Endothelial cell of umbilical vein (primary cell): Measurements from ENCODE around the gene UROC1. TPM values are rescaled to one million over a fixed set of nuclear protein-coding genes. Genes with fewer than 3 reads are reported as not detected.

Experiments used
- BruUV-seq: library from RNA; stranded (reverse); fragments of 400-500 nt; replicated peaks from 2 replicates; lab custom pipeline; 2021; lab: Mats Ljungman, UMichigan
- CTCF ChIA-PET: fragments of 300-600, 350-600 bp; sonication (Branson Sonifier 250); formaldehyde crosslinking; loops from one replicate; lab custom pipeline; 2021; ENCODE audit warnings: antibody characterized with exemption, inconsistent platforms; lab: Charles Lee
- POLR2A ChIA-PET: fragments of 300-600, 350-600 bp; sonication (Branson Sonifier 250); formaldehyde crosslinking; loops from one replicate; lab custom pipeline; 2021; ENCODE audit warnings: antibody characterized with exemption, inconsistent platforms; lab: Charles Lee
- DNase-seq: peaks from one replicate; pipeline ENCODE4 v3.0.0-alpha.2; 2011; ENCODE audit warnings: low read depth, low spot score
- FAIRE-seq: peaks from 2 replicates; lab custom pipeline; 2011; peaks lifted over from hg19 to GRCh38; lab: Jason Lieb, UNC
- H2AFZ ChIP-seq: 2 replicates; pipeline ENCODE4 v1.6.0; 2012; ENCODE audit warnings: low read depth, low read length, control low read depth, inconsistent platforms
- H3K27ac ChIP-seq: 2 replicates; pipeline ENCODE4 v1.5.1; 2011; ENCODE audit warnings: low read depth, mild to moderate bottlenecking, control low read depth, low read length, moderate library complexity; ENCODE audit not compliant: insufficient read depth
- H3K27me3 ChIP-seq, 2 experiments: 2 replicates each; pipeline versions ENCODE4 v1.6.0 to v1.6.1; 2011; ENCODE audit warnings: low read length in 2 of 2, mixed read lengths in 1 of 2; ENCODE audit not compliant: control insufficient read depth in 2 of 2, insufficient read depth in 2 of 2
- H3K36me3 ChIP-seq, 2 experiments: 2 replicates in 1 of 2; 3 replicates in 1 of 2; pipeline ENCODE4 v1.5.1; 2011; ENCODE audit warnings: low read length in 2 of 2, mild to moderate bottlenecking in 1 of 2, moderate library complexity in 1 of 2; ENCODE audit not compliant: control insufficient read depth in 2 of 2, insufficient read depth in 2 of 2; ENCODE audit errors: extremely low read depth in 1 of 2
- H3K4me1 ChIP-seq: 3 replicates; pipeline ENCODE4 v1.5.1; 2011; ENCODE audit warnings: mild to moderate bottlenecking, low read length; ENCODE audit not compliant: control insufficient read depth, insufficient read depth; ENCODE audit errors: extremely low read depth
- H3K4me2 ChIP-seq: 2 replicates; pipeline ENCODE4 v1.6.1; 2011; ENCODE audit warnings: low read length, control low read depth, mixed read lengths; ENCODE audit not compliant: insufficient read depth
- H3K4me3 ChIP-seq, 3 experiments: fragments of 200-600 bp in 1 of 3; sonication (generic), shearing (Covaris generic) in 1 of 3; replicated peaks in 1 of 3; 2 replicates each; pipeline ENCODE4 v1.5.1; 2011 to 2016; ENCODE audit warnings: control low read depth in 3 of 3, low read length in 3 of 3, mild to moderate bottlenecking in 2 of 3, inconsistent platforms in 1 of 3, low read depth in 1 of 3, moderate library complexity in 1 of 3; ENCODE audit not compliant: insufficient read depth in 1 of 3
- H3K79me2 ChIP-seq: 2 replicates; pipeline ENCODE4 v1.6.0; 2012; ENCODE audit warnings: low read length, inconsistent platforms; ENCODE audit not compliant: control insufficient read depth, insufficient read depth
- H3K9ac ChIP-seq: replicated peaks from 2 replicates; pipeline ENCODE3; 2011; ENCODE audit warnings: low read length, control low read depth; ENCODE audit not compliant: insufficient read depth; ENCODE audit errors: extremely low read depth
- H3K9me1 ChIP-seq: replicated peaks from 3 replicates; pipeline ENCODE4 v1.6.0; 2011; ENCODE audit warnings: mild to moderate bottlenecking, low read length; ENCODE audit not compliant: control insufficient read depth, insufficient read depth; ENCODE audit errors: extremely low read depth
- H3K9me3 ChIP-seq: replicated peaks from 2 replicates; pipeline ENCODE4 v1.5.1; 2012; ENCODE audit warnings: low read length, inconsistent platforms; ENCODE audit not compliant: control insufficient read depth, insufficient read depth
- H4K20me1 ChIP-seq: replicated peaks from 2 replicates; pipeline ENCODE3; 2011; ENCODE audit warnings: mild to moderate bottlenecking, low read length; ENCODE audit not compliant: control insufficient read depth, insufficient read depth; ENCODE audit errors: extremely low read depth
- CTCF ChIP-seq, 2 donors: IDR thresholded peaks; 1 replicate in 1 of 2; 2 replicates in 1 of 2; pipeline ENCODE4 v1.5.1; 2011; ENCODE audit warnings: low read length in 2 of 2, mild to moderate bottlenecking in 2 of 2, moderate library complexity in 2 of 2, control low read depth in 1 of 2, inconsistent platforms in 1 of 2, low read depth in 1 of 2; ENCODE audit not compliant: insufficient read depth in 1 of 2; ENCODE audit errors: extremely low read depth in 1 of 2
- EZH2 ChIP-seq: IDR thresholded peaks from 2 replicates; pipeline ENCODE4 v1.6.1; 2012; ENCODE audit warnings: borderline replicate concordance, low read depth, mild to moderate bottlenecking, moderate library complexity, low read length, inconsistent platforms; ENCODE audit not compliant: severe bottlenecking
- FOS ChIP-seq: IDR thresholded peaks from 2 replicates; pipeline ENCODE4 v1.6.1; 2011; ENCODE audit warnings: mild to moderate bottlenecking, low read length, moderate library complexity, borderline replicate concordance; ENCODE audit not compliant: insufficient read depth
- GATA2 ChIP-seq: IDR thresholded peaks from 2 replicates; pipeline ENCODE4 v1.7.0; 2011; ENCODE audit warnings: low read depth, mild to moderate bottlenecking, moderate library complexity, mixed read lengths, low read length; ENCODE audit not compliant: insufficient read length, insufficient read depth
- JUN ChIP-seq: IDR thresholded peaks from 2 replicates; pipeline ENCODE4 v1.6.1; 2011; ENCODE audit warnings: borderline replicate concordance, low read depth; ENCODE audit not compliant: insufficient read length, insufficient read depth
- MAX ChIP-seq: IDR thresholded peaks from 2 replicates; pipeline ENCODE4 v1.6.1; 2011; ENCODE audit not compliant: insufficient read depth, insufficient read length
- MYC ChIP-seq: IDR thresholded peaks from one replicate; pipeline ENCODE4 v1.6.1; 2011; ENCODE audit warnings: mild to moderate bottlenecking, low read depth, low read length
- POLR2A ChIP-seq: IDR thresholded peaks from 2 replicates; pipeline ENCODE4 v1.6.1; 2012; ENCODE audit warnings: low read depth, mild to moderate bottlenecking, control low read depth, low read length
- dilution Hi-C: fragments of 300-500 bp; cut with MboI; formaldehyde crosslinking; loops from one replicate; pipeline ENCODE4 v1.15.0; 2019; ENCODE audit warnings: low sequenced_read_pairs; ENCODE audit not compliant: extremely low pct_ligation_motif_present
- intact Hi-C: fragments of 100-400 bp; cut with micrococcal nuclease; formaldehyde crosslinking; loops from one replicate; pipeline ENCODE4 v1.10.0; 2022
- polyA plus RNA-seq, 4 experiments: library from polyadenylated mRNA; depleted of rRNA in 3 of 4; stranded (reverse) in 3 of 4; unstranded in 1 of 4; fragments of >200 nt; gene quantifications; 2 replicates each; pipeline versions ENCODE4 v1.2.1 to v1.2.3, GENCODE V29; 2011 to 2012; ENCODE audit warnings: missing spikeins in 1 of 4
- total RNA-seq: library from RNA; stranded (reverse); gene quantifications from 2 replicates; pipeline ENCODE4 v1.2.3, GENCODE V29; 2021

Gene UROC1
- total and polyA plus RNA-seq, 2 donors (not counting 3 experiments of a cell fraction or from before 2014, with no cell fraction given) = not detected

- Histone ChIP-seq H3K79me2 (no peaks in the 10 kb centered on the region), H3K9me3 (no peaks in the 10 kb centered on the region), H2AFZ (no peak overlapping the region), H3K27me3 (peaks cover 0 to 11% of the 10 kb centered on the region in 2 experiments), H3K9me1 (no peaks in the 10 kb centered on the region), H4K20me1 (no peaks in the 10 kb centered on the region), H3K4me1 (peaks cover 3% of the 10 kb centered on the region), H3K4me2 (no peak overlapping the region), H3K36me3 (no peaks in the 10 kb centered on the region), H3K27ac (no peak overlapping the region), H3K4me3 (no peak overlapping the region), H3K9ac (no peak overlapping the region)
- no TSS peak for BruUV-seq
- intact Hi-C loops = no loop called here
- TF ChIP-seq POLR2A (no peak), FOS (no peak), EZH2 (no peak), MAX (no peak), JUN (no peak), CTCF (IDR thresholded peaks at IDR 0.05; ENCODE audit: extremely low read depth in 1 of 2, insufficient read depth in 1 of 2, low read depth in 1 of 2, low read length in 2 of 2) (no peak), GATA2 (no peak), MYC (no peak)
- DNase-seq (no peak), FAIRE-seq (no peak)
- dilution Hi-C loops = no loop called here
- POLR2A ChIA-PET = no interaction called here
- CTCF ChIA-PET = interaction anchor here (1.2 kb wide), 1 partner anchor 10 kb away, joined by 3 read pairs; no protein-coding TSS in a partner anchor
Observed at GRCh38 chr3:126537116-126537729, 19.6 kb upstream of the UROC1 start.
